Liver (tissue), 9 donors: ENCODE measurements around the gene LATS2. TPM values are rescaled to one million over a fixed set of nuclear protein-coding genes. Genes with fewer than 3 reads are reported as not detected.

Source experiments
- DNase-seq: peaks from one replicate; pipeline ENCODE4 v3.0.0-alpha.2; 2017; ENCODE audit warnings: low spot score
- H3K27ac ChIP-seq, 2 donors: one replicate each; pipeline ENCODE4 v1.7.0; 2013; ENCODE audit warnings: inconsistent platforms in 2 of 2, low read length in 2 of 2, control low read depth in 1 of 2, low read depth in 1 of 2, mild to moderate bottlenecking in 1 of 2
- H3K27me3 ChIP-seq, 4 donors: one replicate each; pipeline versions ENCODE4 v1.6.1 to v1.7.0; 2013; ENCODE audit warnings: low read length in 3 of 4, inconsistent platforms in 1 of 4, mild to moderate bottlenecking in 1 of 4, moderate library complexity in 1 of 4; ENCODE audit not compliant: control insufficient read depth in 4 of 4, insufficient read depth in 4 of 4
- H3K36me3 ChIP-seq, 4 donors: one replicate each; pipeline versions ENCODE4 v1.6.1 to v1.7.0; 2013; ENCODE audit warnings: low read length in 3 of 4, mild to moderate bottlenecking in 3 of 4, low read depth in 1 of 4, moderate library complexity in 1 of 4; ENCODE audit not compliant: control insufficient read depth in 4 of 4, insufficient read depth in 3 of 4
- H3K4me1 ChIP-seq, 4 donors: one replicate each; pipeline versions ENCODE4 v1.6.1 to v1.7.0; 2013; ENCODE audit warnings: low read length in 3 of 4, mild to moderate bottlenecking in 3 of 4, moderate library complexity in 1 of 4; ENCODE audit not compliant: control insufficient read depth in 4 of 4, insufficient read depth in 4 of 4
- H3K4me3 ChIP-seq, 3 donors: one replicate each; pipeline versions ENCODE4 v1.6.1 to v1.7.0; 2013; ENCODE audit warnings: low read length in 3 of 3, control low read depth in 1 of 3, low read depth in 1 of 3, mild to moderate bottlenecking in 1 of 3
- H3K9ac ChIP-seq, 2 donors: one replicate each; pipeline ENCODE4 v1.7.0; 2013; ENCODE audit warnings: low read length in 2 of 2, mild to moderate bottlenecking in 2 of 2, moderate library complexity in 2 of 2, control low read depth in 1 of 2, low read depth in 1 of 2
- H3K9me3 ChIP-seq, 4 donors: one replicate each; pipeline versions ENCODE4 v1.6.1 to v1.7.0; 2013; ENCODE audit warnings: low read length in 3 of 4; ENCODE audit not compliant: control insufficient read depth in 4 of 4
- FOXA1 ChIP-seq: IDR thresholded peaks from 2 replicates; pipeline ENCODE4 v1.6.1; 2016; ENCODE audit warnings: antibody characterized with exemption
- FOXA2 ChIP-seq: IDR thresholded peaks from 2 replicates; pipeline ENCODE4 v1.6.1; 2016; ENCODE audit warnings: antibody characterized with exemption
- HNF4A ChIP-seq, 2 donors: conservative IDR thresholded peaks; 2 replicates each; pipeline ENCODE4 v1.6.1; 2016; ENCODE audit warnings: antibody characterized with exemption in 2 of 2, mild to moderate bottlenecking in 2 of 2
- HNF4G ChIP-seq: IDR thresholded peaks from 2 replicates; pipeline ENCODE4 v1.6.1; 2016; ENCODE audit warnings: antibody characterized with exemption
- JUND ChIP-seq, 2 donors: IDR thresholded peaks; 2 replicates each; pipeline ENCODE4 v1.6.1; 2016; ENCODE audit warnings: antibody characterized with exemption in 2 of 2
- RAD21 ChIP-seq, 2 donors: IDR thresholded peaks; 2 replicates each; pipeline ENCODE4 v1.6.1; 2016; ENCODE audit warnings: antibody characterized with exemption in 2 of 2, mild to moderate bottlenecking in 2 of 2
- RXRA ChIP-seq, 2 donors: IDR thresholded peaks; 2 replicates each; pipeline ENCODE4 v1.6.1; 2017 to 2018; ENCODE audit warnings: antibody characterized with exemption in 2 of 2, mild to moderate bottlenecking in 1 of 2
- SP1 ChIP-seq: IDR thresholded peaks from 2 replicates; pipeline ENCODE4 v1.6.1; 2018; ENCODE audit warnings: antibody characterized with exemption, mild to moderate bottlenecking
- TAF1 ChIP-seq: conservative IDR thresholded peaks from 2 replicates; pipeline ENCODE4 v1.6.1; 2016; ENCODE audit warnings: antibody characterized with exemption, mild to moderate bottlenecking
- YY1 ChIP-seq: IDR thresholded peaks from 2 replicates; pipeline ENCODE4 v1.6.1; 2016; ENCODE audit warnings: antibody characterized with exemption, mild to moderate bottlenecking
- WGBS: extraction: QIAGEN DNeasy Blood & Tissue Kit; methylation state at CpG from one replicate; pipeline ENCODE4 v1.1.7; 2013; 5-methylcytosine and 5-hydroxymethylcytosine counted together
- polyA plus RNA-seq, 2 donors: library from polyadenylated mRNA; stranded (reverse) in 1 of 2; unstranded in 1 of 2; fragments of 200-250 nt in 1 of 2; fragments of >200 nt in 1 of 2; fragmentation: Nextera tagmentation in 1 of 2; extraction: Ambion mirVana in 1 of 2; gene quantifications; one replicate each; pipeline versions ENCODE4 v1.2.1 to v1.2.3, GENCODE V29; 2013 to 2015
- total RNA-seq, 2 donors: library from RNA; depleted of rRNA; stranded (reverse); fragments of >200 nt; gene quantifications; one replicate each; pipeline ENCODE4 v1.2.3, GENCODE V29; 2014
- TF ChIP-seq, protein P1 (sequence below): IDR thresholded peaks from 2 replicates; pipeline ENCODE4 v1.6.1; 2016; ENCODE audit warnings: antibody characterized with exemption
- TF ChIP-seq, protein P2 (sequence below): IDR thresholded peaks from 2 replicates; pipeline ENCODE4 v1.6.1; 2016; ENCODE audit warnings: antibody characterized with exemption, mild to moderate bottlenecking
- TF ChIP-seq, protein P3 (sequence below): IDR thresholded peaks from 2 replicates; pipeline ENCODE4 v1.6.1; 2016; ENCODE audit warnings: antibody characterized with exemption
- TF ChIP-seq, protein P4 (sequence below): fragments of 150-350 bp; IDR thresholded peaks from 2 replicates; pipeline ENCODE4 v1.5.1; 2017; ENCODE audit warnings: improper control_type of control experiment, low read depth, low read length; ENCODE audit not compliant: missing input control
- donor health status: healthy.
- donor health status: healthy.
- donor health status: healthy.
- donor health status: healthy.
- donor health status: healthy.

LATS2 gene
- total and polyA plus RNA-seq, 4 donors: 1.6 to 7.0 (median 4.4) TPM

DNA sequence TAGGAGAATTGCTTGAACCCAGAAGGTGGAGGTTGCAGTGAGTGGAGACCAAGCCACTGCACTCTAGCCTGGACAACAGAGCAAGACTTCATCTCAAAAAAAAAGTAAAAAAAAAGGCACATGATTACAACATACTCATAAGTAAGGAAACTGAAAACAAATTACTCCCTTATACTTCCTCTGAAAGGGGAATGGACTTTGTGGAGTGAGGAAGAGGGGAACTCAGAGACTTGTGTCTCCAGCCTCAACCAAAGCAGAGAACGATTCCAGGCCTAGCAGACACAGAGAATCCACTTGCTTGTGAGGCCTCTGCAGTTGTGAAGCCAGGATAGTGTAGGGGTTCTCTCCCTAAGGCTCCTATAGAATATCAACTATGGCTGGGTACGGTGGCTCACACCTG lies 4.3 kb upstream of the LATS2 start:
- no peak for DNase-seq
- no peak overlapping the region for H3K4me3 ChIP-seq
- H3K36me3 ChIP-seq: no peaks in the 10 kb centered on the region
- TF ChIP-seq HNF4A (conservative IDR thresholded peaks at IDR 0.05) (no peak), TAF1 (no peak), SP1 (no peak), FOXA1 (no peak), FOXA2 (no peak), JUND (IDR thresholded peaks at IDR 0.05) (no peak), HNF4G (no peak), RXRA (IDR thresholded peaks at IDR 0.05) (no peak), YY1 (no peak), RAD21 (IDR thresholded peaks at IDR 0.05) (no peak)
- TF ChIP-seq, protein P1, sequence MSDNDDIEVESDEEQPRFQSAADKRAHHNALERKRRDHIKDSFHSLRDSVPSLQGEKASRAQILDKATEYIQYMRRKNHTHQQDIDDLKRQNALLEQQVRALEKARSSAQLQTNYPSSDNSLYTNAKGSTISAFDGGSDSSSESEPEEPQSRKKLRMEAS: no peak
- TF ChIP-seq, protein P2, sequence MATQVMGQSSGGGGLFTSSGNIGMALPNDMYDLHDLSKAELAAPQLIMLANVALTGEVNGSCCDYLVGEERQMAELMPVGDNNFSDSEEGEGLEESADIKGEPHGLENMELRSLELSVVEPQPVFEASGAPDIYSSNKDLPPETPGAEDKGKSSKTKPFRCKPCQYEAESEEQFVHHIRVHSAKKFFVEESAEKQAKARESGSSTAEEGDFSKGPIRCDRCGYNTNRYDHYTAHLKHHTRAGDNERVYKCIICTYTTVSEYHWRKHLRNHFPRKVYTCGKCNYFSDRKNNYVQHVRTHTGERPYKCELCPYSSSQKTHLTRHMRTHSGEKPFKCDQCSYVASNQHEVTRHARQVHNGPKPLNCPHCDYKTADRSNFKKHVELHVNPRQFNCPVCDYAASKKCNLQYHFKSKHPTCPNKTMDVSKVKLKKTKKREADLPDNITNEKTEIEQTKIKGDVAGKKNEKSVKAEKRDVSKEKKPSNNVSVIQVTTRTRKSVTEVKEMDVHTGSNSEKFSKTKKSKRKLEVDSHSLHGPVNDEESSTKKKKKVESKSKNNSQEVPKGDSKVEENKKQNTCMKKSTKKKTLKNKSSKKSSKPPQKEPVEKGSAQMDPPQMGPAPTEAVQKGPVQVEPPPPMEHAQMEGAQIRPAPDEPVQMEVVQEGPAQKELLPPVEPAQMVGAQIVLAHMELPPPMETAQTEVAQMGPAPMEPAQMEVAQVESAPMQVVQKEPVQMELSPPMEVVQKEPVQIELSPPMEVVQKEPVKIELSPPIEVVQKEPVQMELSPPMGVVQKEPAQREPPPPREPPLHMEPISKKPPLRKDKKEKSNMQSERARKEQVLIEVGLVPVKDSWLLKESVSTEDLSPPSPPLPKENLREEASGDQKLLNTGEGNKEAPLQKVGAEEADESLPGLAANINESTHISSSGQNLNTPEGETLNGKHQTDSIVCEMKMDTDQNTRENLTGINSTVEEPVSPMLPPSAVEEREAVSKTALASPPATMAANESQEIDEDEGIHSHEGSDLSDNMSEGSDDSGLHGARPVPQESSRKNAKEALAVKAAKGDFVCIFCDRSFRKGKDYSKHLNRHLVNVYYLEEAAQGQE: no peak
- H3K27ac ChIP-seq: no peak overlapping the region
- 92% methylated on average over 2 of the region's 2 CpGs for WGBS
- peaks cover 0 to 10% (median 6%) of the 10 kb centered on the region in 4 donors for H3K4me1 ChIP-seq
- H3K9me3 ChIP-seq: no peaks in the 10 kb centered on the region
- no peak overlapping the region for H3K9ac ChIP-seq
- H3K27me3 ChIP-seq: no peaks in the 10 kb centered on the region

DNA sequence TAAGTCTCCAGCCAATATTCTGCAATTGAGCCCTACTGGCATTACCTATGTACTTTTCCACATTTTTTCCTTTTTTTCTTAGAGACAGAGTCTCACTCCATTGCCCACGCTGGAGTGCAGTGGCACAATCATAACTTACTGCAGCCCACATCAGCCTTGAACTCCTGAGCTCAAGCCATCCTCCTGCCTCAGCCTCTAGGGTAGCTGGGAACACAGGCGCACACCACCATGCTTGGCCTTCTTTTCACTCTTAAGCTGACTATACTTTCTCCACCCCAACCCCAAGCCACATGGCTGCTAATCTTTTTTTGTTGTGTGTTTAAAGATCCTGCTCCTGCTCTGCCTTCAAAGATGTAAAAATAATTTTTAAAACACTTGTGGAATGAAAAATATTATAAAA lies 1.6 kb upstream of the LATS2 start:
- no peak for DNase-seq
- 95% methylated on average over 2 of the region's 2 CpGs for WGBS
- no peaks in the 10 kb centered on the region for H3K9me3 ChIP-seq
- H3K4me1 ChIP-seq: peaks cover 0 to 12% (median 8%) of the 10 kb centered on the region in 4 donors
- no peaks in the 10 kb centered on the region for H3K27me3 ChIP-seq
- H3K4me3 ChIP-seq: no peak overlapping the region
- no peak overlapping the region for H3K9ac ChIP-seq
- TF ChIP-seq, protein P3, sequence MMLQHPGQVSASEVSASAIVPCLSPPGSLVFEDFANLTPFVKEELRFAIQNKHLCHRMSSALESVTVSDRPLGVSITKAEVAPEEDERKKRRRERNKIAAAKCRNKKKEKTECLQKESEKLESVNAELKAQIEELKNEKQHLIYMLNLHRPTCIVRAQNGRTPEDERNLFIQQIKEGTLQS: no peak
- TF ChIP-seq, protein P4, sequence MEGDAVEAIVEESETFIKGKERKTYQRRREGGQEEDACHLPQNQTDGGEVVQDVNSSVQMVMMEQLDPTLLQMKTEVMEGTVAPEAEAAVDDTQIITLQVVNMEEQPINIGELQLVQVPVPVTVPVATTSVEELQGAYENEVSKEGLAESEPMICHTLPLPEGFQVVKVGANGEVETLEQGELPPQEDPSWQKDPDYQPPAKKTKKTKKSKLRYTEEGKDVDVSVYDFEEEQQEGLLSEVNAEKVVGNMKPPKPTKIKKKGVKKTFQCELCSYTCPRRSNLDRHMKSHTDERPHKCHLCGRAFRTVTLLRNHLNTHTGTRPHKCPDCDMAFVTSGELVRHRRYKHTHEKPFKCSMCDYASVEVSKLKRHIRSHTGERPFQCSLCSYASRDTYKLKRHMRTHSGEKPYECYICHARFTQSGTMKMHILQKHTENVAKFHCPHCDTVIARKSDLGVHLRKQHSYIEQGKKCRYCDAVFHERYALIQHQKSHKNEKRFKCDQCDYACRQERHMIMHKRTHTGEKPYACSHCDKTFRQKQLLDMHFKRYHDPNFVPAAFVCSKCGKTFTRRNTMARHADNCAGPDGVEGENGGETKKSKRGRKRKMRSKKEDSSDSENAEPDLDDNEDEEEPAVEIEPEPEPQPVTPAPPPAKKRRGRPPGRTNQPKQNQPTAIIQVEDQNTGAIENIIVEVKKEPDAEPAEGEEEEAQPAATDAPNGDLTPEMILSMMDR: no peak
- H3K27ac ChIP-seq: no peak overlapping the region
- no peaks in the 10 kb centered on the region for H3K36me3 ChIP-seq
